SK-N-SH (cell line): ENCODE measurements around the gene STON2. TPM values are rescaled to one million over a fixed set of nuclear protein-coding genes. Genes with fewer than 3 reads are reported as not detected.

Experiments
- CTCF ChIA-PET: fragments of 300-600, 350-600 bp; formaldehyde crosslinking; extraction: SDS; loops from one replicate; lab custom pipeline; 2021; lab: Yijun Ruan, JAX
- POLR2A ChIA-PET: fragments of 350-600 bp; sonication (Branson Sonifier 250); formaldehyde crosslinking; extraction: SDS; loops from one replicate; lab custom pipeline; 2020; ENCODE audit warnings: antibody characterized with exemption, inconsistent platforms; lab: Yijun Ruan, JAX
- DNase-seq: peaks from one replicate; pipeline ENCODE4 v3.0.0; 2012
- H2AFZ ChIP-seq: fragments of 200-600 bp; sonication (generic); 2 replicates; pipeline ENCODE4 v1.8.1; 2016; ENCODE audit warnings: antibody characterized with exemption, mild to moderate bottlenecking, low read depth
- H3F3A ChIP-seq: fragments of 200-600 bp; sonication (generic); replicated peaks from 2 replicates; pipeline ENCODE3; 2016; ENCODE audit warnings: antibody characterized with exemption, mild to moderate bottlenecking; ENCODE audit not compliant: insufficient read depth
- H3K27ac ChIP-seq, 2 experiments: fragments of 200-500 bp in 1 of 2; fragments of 200-600 bp in 1 of 2; sonication (Bioruptor generic) in 1 of 2; sonication (generic), shearing (Covaris generic) in 1 of 2; 2 replicates each; pipeline versions ENCODE4 v1.5.1 to v1.6.1; 2014 to 2016; ENCODE audit warnings: low read depth in 2 of 2, inconsistent platforms in 1 of 2, low read length in 1 of 2, mild to moderate bottlenecking in 1 of 2, mixed read lengths in 1 of 2
- H3K27me3 ChIP-seq: fragments of 200-600 bp; sonication (generic), shearing (Covaris generic); 2 replicates; pipeline ENCODE4 v1.6.1; 2016; ENCODE audit warnings: mixed run types; ENCODE audit not compliant: insufficient read depth
- H3K36me3 ChIP-seq, 2 experiments: fragments of 200-500 bp in 1 of 2; fragments of 200-600 bp in 1 of 2; sonication (Bioruptor generic) in 1 of 2; sonication (generic) in 1 of 2; replicated peaks in 1 of 2; 2 replicates each; pipeline versions ENCODE3 to v1.5.1; 2014 to 2016; ENCODE audit warnings: low read length in 1 of 2, mild to moderate bottlenecking in 1 of 2; ENCODE audit not compliant: insufficient read depth in 2 of 2, control insufficient read depth in 1 of 2
- H3K4me1 ChIP-seq, 2 experiments: fragments of 200-500 bp in 1 of 2; fragments of 200-600 bp in 1 of 2; sonication (Bioruptor generic) in 1 of 2; sonication (generic), shearing (Covaris generic) in 1 of 2; 2 replicates each; pipeline versions ENCODE4 v1.5.1 to v1.6.1; 2014 to 2016; ENCODE audit warnings: low read depth in 1 of 2, low read length in 1 of 2, mixed run types in 1 of 2; ENCODE audit not compliant: insufficient read depth in 2 of 2, control insufficient read depth in 1 of 2
- H3K4me2 ChIP-seq: fragments of 200-600 bp; sonication (generic), shearing (Covaris generic); 2 replicates; pipeline ENCODE4 v1.6.1; 2017; ENCODE audit warnings: mixed run types
- H3K4me3 ChIP-seq, 2 experiments: fragments of 200-500 bp in 1 of 2; fragments of 200-600 bp in 1 of 2; sonication (Bioruptor generic) in 1 of 2; sonication (generic), shearing (Covaris generic) in 1 of 2; 2 replicates each; pipeline versions ENCODE4 v1.5.1 to v1.8.1; 2014 to 2016; ENCODE audit warnings: low read depth in 2 of 2, inconsistent platforms in 1 of 2, low read length in 1 of 2, mild to moderate bottlenecking in 1 of 2, mixed read lengths in 1 of 2, moderate library complexity in 1 of 2
- H3K79me2 ChIP-seq: fragments of 200-600 bp; sonication (generic); 2 replicates; pipeline ENCODE4 v1.8.1; 2017; ENCODE audit warnings: mild to moderate bottlenecking; ENCODE audit not compliant: insufficient read depth
- H3K9ac ChIP-seq: fragments of 200-600 bp; sonication (generic); 2 replicates; pipeline ENCODE4 v1.6.1; 2017; ENCODE audit warnings: mixed run types
- H3K9me2 ChIP-seq: fragments of 200-600 bp; sonication (generic); 2 replicates; pipeline ENCODE4 v1.6.1; 2017; ENCODE audit warnings: mixed run types
- H3K9me3 ChIP-seq: fragments of 200-600 bp; sonication (generic); 2 replicates; pipeline ENCODE4 v1.6.1; 2017; ENCODE audit warnings: mixed run types, mild to moderate bottlenecking, moderate library complexity
- H4K20me1 ChIP-seq: fragments of 200-600 bp; sonication (generic); 2 replicates; pipeline ENCODE4 v1.6.1; 2017; ENCODE audit warnings: mild to moderate bottlenecking, mixed run types; ENCODE audit not compliant: insufficient read depth
- ELF1 ChIP-seq: IDR thresholded peaks from 2 replicates; pipeline ENCODE4 v1.4.0; 2012
- FOSL2 ChIP-seq: IDR thresholded peaks from 2 replicates; pipeline ENCODE4 v1.4.0; 2012; ENCODE audit warnings: low read depth, mild to moderate bottlenecking, moderate library complexity, borderline replicate concordance
- FOXM1 ChIP-seq: IDR thresholded peaks from 2 replicates; pipeline ENCODE4 v1.4.0; 2012; ENCODE audit warnings: low read depth, mild to moderate bottlenecking
- GABPA ChIP-seq: IDR thresholded peaks from 2 replicates; pipeline ENCODE4 v1.4.0; 2012; ENCODE audit warnings: low read depth, mild to moderate bottlenecking
- JUND ChIP-seq: IDR thresholded peaks from 2 replicates; pipeline ENCODE4 v1.4.0; 2012
- MAX ChIP-seq: IDR thresholded peaks from 2 replicates; pipeline ENCODE4 v1.4.0; 2012; ENCODE audit warnings: low read depth
- MEF2A ChIP-seq: IDR thresholded peaks from 2 replicates; pipeline ENCODE4 v1.4.0; 2012; ENCODE audit warnings: low read depth, borderline replicate concordance
- NFIC ChIP-seq: IDR thresholded peaks from 2 replicates; pipeline ENCODE4 v1.4.0; 2012; ENCODE audit warnings: borderline replicate concordance
- NRF1 ChIP-seq: IDR thresholded peaks from 2 replicates; pipeline ENCODE4 v1.6.1; 2012; ENCODE audit warnings: low read depth, mild to moderate bottlenecking, low read length
- POLR2AphosphoS5 ChIP-seq: IDR thresholded peaks from 2 replicates; pipeline ENCODE4 v1.6.1; 2012; ENCODE audit warnings: low read depth, low read length
- RFX5 ChIP-seq: IDR thresholded peaks from 2 replicates; pipeline ENCODE4 v1.6.1; 2012; ENCODE audit warnings: mild to moderate bottlenecking, improper control_type of control experiment, low read length
- RXRA ChIP-seq: IDR thresholded peaks from 2 replicates; pipeline ENCODE4 v1.4.0; 2012; ENCODE audit warnings: low read depth, mild to moderate bottlenecking, borderline replicate concordance
- TCF12 ChIP-seq: IDR thresholded peaks from 2 replicates; pipeline ENCODE4 v1.4.0; 2012
- USF1 ChIP-seq: IDR thresholded peaks from 2 replicates; pipeline ENCODE4 v1.4.0; 2012; ENCODE audit warnings: low read depth, borderline replicate concordance
- YY1 ChIP-seq: IDR thresholded peaks from 2 replicates; pipeline ENCODE4 v1.4.0; 2012; ENCODE audit warnings: low read depth, mild to moderate bottlenecking
- ZBTB33 ChIP-seq: IDR thresholded peaks from 2 replicates; pipeline ENCODE4 v1.4.0; 2012; ENCODE audit warnings: low read depth, borderline replicate concordance
- WGBS: methylation state at CpG from one replicate; pipeline ENCODE4 v1.1.6; 2017; ENCODE audit warnings: low lambda C conversion rate; 5-methylcytosine and 5-hydroxymethylcytosine counted together
- polyA plus RNA-seq, 3 experiments: library from polyadenylated mRNA; depleted of rRNA; stranded (reverse); fragments of >200 nt; gene quantifications; 2 replicates each; pipeline ENCODE4 v1.2.3, GENCODE V29; 2012
- TF ChIP-seq, protein P1 (sequence below): IDR thresholded peaks from 2 replicates; pipeline ENCODE4; 2012
- TF ChIP-seq, protein P2 (sequence below): fragments of 150-350 bp; IDR thresholded peaks from 2 replicates; pipeline ENCODE4 v1.6.1; 2017; ENCODE audit warnings: antibody characterized with exemption, low read length, low read depth, borderline replicate concordance

STON2 gene
- polyA plus RNA-seq, 1 of the 3 experiments (the other 2 are of a cell fraction) = not detected

DNA sequence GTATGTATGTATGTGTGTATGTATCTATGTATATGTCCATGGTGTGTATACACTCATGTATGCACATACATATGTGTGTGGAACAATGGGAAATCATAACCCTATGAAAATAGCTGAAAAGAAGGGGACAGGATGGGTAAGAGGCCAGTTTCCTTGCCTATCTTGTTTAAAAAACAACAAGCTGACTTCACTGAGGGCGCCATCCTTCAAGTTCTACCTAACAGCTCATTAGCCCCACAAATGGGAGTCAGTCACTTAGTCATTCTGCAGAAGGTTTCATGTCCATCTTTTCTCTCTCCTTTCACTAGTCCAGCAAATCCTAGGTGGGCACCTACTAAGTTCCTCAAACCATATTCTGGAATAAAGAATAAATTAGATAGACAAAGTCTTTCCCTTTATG lies 14.7 kb downstream of the STON2 start:
- TF ChIP-seq RFX5 (no peak), FOSL2 (no peak), ZBTB33 (no peak), USF1 (no peak), MEF2A (no peak), TCF12 (no peak), GABPA (no peak), RXRA (no peak), POLR2AphosphoS5 (no peak), JUND (no peak), NFIC (no peak), NRF1 (no peak), ELF1 (no peak), FOXM1 (no peak), YY1 (no peak), MAX (no peak)
- TF ChIP-seq, protein P1, sequence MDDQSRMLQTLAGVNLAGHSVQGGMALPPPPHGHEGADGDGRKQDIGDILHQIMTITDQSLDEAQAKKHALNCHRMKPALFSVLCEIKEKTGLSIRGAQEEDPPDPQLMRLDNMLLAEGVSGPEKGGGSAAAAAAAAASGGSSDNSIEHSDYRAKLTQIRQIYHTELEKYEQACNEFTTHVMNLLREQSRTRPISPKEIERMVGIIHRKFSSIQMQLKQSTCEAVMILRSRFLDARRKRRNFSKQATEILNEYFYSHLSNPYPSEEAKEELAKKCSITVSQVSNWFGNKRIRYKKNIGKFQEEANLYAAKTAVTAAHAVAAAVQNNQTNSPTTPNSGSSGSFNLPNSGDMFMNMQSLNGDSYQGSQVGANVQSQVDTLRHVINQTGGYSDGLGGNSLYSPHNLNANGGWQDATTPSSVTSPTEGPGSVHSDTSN = no peak
- TF ChIP-seq, protein P2, sequence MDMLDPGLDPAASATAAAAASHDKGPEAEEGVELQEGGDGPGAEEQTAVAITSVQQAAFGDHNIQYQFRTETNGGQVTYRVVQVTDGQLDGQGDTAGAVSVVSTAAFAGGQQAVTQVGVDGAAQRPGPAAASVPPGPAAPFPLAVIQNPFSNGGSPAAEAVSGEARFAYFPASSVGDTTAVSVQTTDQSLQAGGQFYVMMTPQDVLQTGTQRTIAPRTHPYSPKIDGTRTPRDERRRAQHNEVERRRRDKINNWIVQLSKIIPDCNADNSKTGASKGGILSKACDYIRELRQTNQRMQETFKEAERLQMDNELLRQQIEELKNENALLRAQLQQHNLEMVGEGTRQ = no peak
- CTCF ChIA-PET = interaction anchor here (1.0 to 1.8 kb wide), 3 partner anchors 68 to 116 kb away, joined by 3 to 6 read pairs (median 5); no protein-coding TSS in a partner anchor
- 17% methylated on average over 1 of the region's 1 CpG for WGBS

More for the DNA sequence above, 14.7 kb downstream of the STON2 start:
- no peaks in the 10 kb centered on the region for H3K27me3 ChIP-seq
- H3K9ac ChIP-seq = no peak overlapping the region
- H3K79me2 ChIP-seq = no peaks in the 10 kb centered on the region
- POLR2A ChIA-PET = no interaction called here
- no peak overlapping the region for H3K27ac ChIP-seq
- H3K36me3 ChIP-seq = no peaks in the 10 kb centered on the region
- DNase-seq = no peak
- no peaks in the 10 kb centered on the region for H4K20me1 ChIP-seq
- no peak overlapping the region for H3K4me2 ChIP-seq
- H3K4me3 ChIP-seq = no peak overlapping the region
- no peaks in the 10 kb centered on the region for H3K4me1 ChIP-seq
- no peaks in the 10 kb centered on the region for H3K9me2 ChIP-seq
- H3F3A ChIP-seq = no peaks in the 10 kb centered on the region
- H2AFZ ChIP-seq = no peak overlapping the region
- no peaks in the 10 kb centered on the region for H3K9me3 ChIP-seq
